Smooth muscle cell (in vitro differentiated cells): Measurements from ENCODE around the gene SIRT7. TPM values are rescaled to one million over a fixed set of nuclear protein-coding genes. Genes with fewer than 3 reads are reported as not detected.

Source experiments
- DNase-seq: peaks from one replicate; lab custom pipeline; 2025; ENCODE audit not compliant: unreplicated experiment; lab: John Stamatoyannopoulos, UW
- H2AFZ ChIP-seq: fragments of 200-600 bp; sonication (generic); 2 replicates; pipeline ENCODE4 v1.6.0; 2016; ENCODE audit warnings: antibody characterized with exemption, low read depth, mild to moderate bottlenecking
- H3F3A ChIP-seq: fragments of 200-600 bp; sonication (generic); 2 replicates; pipeline ENCODE4 v1.6.0; 2017; ENCODE audit warnings: antibody characterized with exemption, low read depth
- H3K27ac ChIP-seq: fragments of 200-600 bp; sonication (generic); 2 replicates; pipeline ENCODE4 v1.5.1; 2016; ENCODE audit warnings: low read depth, mild to moderate bottlenecking
- H3K27me3 ChIP-seq: fragments of 200-600 bp; sonication (generic); 2 replicates; pipeline ENCODE4 v1.6.1; 2016; ENCODE audit warnings: low read depth, mild to moderate bottlenecking
- H3K36me3 ChIP-seq: fragments of 200-600 bp; sonication (generic); 2 replicates; pipeline ENCODE4 v1.5.1; 2016; ENCODE audit warnings: low read depth
- H3K4me1 ChIP-seq: fragments of 200-600 bp; sonication (generic); 2 replicates; pipeline ENCODE4 v1.5.1; 2016; ENCODE audit warnings: low read depth
- H3K4me2 ChIP-seq: fragments of 200-600 bp; sonication (generic); 2 replicates; pipeline ENCODE4 v1.6.0; 2016; ENCODE audit warnings: mild to moderate bottlenecking
- H3K4me3 ChIP-seq: fragments of 200-600 bp; sonication (generic); 2 replicates; pipeline ENCODE4 v1.5.1; 2016; ENCODE audit warnings: mild to moderate bottlenecking
- H3K79me2 ChIP-seq: fragments of 200-600 bp; sonication (generic); 2 replicates; pipeline ENCODE4 v1.6.0; 2016; ENCODE audit warnings: low read depth, mild to moderate bottlenecking
- H3K9ac ChIP-seq: fragments of 200-600 bp; sonication (generic); 2 replicates; pipeline ENCODE4 v1.6.0; 2016; ENCODE audit warnings: low read depth
- H3K9me3 ChIP-seq: fragments of 200-600 bp; sonication (generic); replicated peaks from 2 replicates; pipeline ENCODE4 v1.5.1; 2016; ENCODE audit warnings: low read depth
- H4K20me1 ChIP-seq: fragments of 200-600 bp; sonication (generic); 2 replicates; pipeline ENCODE4 v1.6.0; 2016; ENCODE audit warnings: low read depth
- WGBS: methylation state at CpG from one replicate; pipeline ENCODE4 v1.1.7; 2016; ENCODE audit warnings: low lambda C conversion rate; 5-methylcytosine and 5-hydroxymethylcytosine counted together
- polyA plus RNA-seq: library from polyadenylated mRNA; unstranded; fragments of >200 nt; fragmentation: Nextera tagmentation; extraction: Ambion mirVana; gene quantifications from 2 replicates; pipeline ENCODE4 v1.2.1, GENCODE V29; 2016
- total RNA-seq: library from RNA; depleted of rRNA; stranded (reverse); fragments of >200 nt; gene quantifications from 2 replicates; pipeline ENCODE4 v1.2.3, GENCODE V29; 2014
- TF ChIP-seq, protein P1 (sequence below): fragments of 200-600 bp; sonication (generic); IDR thresholded peaks from 2 replicates; pipeline ENCODE4 v1.5.1; 2017; ENCODE audit warnings: borderline replicate concordance, mild to moderate bottlenecking, antibody characterized with exemption; ENCODE audit not compliant: insufficient read depth, poor library complexity, severe bottlenecking

SIRT7 gene
- total and polyA plus RNA-seq, 2 experiments from 2014 or later: 10.1 to 19.9 TPM

DNA sequence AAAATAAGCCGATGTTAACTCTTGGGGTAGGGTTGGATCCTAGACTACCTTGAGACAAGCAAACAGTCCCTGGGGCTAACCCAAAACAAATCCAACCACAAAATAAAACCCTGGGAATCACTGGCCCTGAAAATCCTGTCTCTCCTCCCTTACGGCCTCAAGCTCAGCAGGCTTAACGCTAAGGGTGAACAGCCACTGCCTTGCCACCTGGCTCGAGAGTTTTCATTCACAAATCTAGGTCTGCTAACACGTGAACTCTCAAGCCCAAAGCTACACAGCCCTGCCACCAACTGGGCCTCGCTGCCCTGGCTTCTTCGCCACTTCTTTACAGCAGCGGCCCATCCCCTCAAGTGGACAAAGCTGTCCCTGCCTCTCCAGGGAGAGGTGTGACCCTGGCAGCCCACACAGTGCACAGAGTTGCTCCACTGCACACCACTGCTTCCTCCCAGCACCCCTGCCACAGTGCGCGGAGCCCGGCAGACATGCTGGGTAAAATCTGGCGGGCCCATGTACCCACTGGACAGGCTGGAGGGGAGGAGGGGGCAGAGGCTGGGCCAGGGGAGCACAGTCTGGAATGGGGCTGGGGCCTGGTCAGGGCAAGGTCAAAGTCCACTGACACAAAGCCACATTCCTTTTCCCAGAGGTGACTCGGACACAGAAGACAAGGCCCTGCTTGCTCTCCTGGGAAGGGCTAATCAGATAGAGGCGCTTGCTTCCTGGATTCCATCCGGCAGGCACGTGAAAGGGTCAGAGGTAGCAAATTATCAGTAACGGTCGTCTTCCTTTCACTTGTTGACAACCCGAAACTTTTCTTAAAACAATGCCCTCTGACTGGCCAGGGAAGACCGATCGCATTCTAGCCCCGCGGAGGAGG is 7.8 kb downstream of the SIRT7 start:
- 44% methylated on average over 22 of the region's 23 CpGs for WGBS
- no peak overlapping the region for H3K27ac ChIP-seq
- peaks cover 4% of the 10 kb centered on the region for H3K4me1 ChIP-seq
- no peaks in the 10 kb centered on the region for H3K27me3 ChIP-seq
- H3K4me3 ChIP-seq: peak overlapping the region; percentile 81
- H3K4me2 ChIP-seq: peak overlapping the region; percentile 99
- peak overlapping the region; percentile 62 for H3K9ac ChIP-seq
- H2AFZ ChIP-seq: no peak overlapping the region
- TF ChIP-seq, protein P1, sequence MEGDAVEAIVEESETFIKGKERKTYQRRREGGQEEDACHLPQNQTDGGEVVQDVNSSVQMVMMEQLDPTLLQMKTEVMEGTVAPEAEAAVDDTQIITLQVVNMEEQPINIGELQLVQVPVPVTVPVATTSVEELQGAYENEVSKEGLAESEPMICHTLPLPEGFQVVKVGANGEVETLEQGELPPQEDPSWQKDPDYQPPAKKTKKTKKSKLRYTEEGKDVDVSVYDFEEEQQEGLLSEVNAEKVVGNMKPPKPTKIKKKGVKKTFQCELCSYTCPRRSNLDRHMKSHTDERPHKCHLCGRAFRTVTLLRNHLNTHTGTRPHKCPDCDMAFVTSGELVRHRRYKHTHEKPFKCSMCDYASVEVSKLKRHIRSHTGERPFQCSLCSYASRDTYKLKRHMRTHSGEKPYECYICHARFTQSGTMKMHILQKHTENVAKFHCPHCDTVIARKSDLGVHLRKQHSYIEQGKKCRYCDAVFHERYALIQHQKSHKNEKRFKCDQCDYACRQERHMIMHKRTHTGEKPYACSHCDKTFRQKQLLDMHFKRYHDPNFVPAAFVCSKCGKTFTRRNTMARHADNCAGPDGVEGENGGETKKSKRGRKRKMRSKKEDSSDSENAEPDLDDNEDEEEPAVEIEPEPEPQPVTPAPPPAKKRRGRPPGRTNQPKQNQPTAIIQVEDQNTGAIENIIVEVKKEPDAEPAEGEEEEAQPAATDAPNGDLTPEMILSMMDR: no peak
- H3F3A ChIP-seq: peaks cover 9% of the 10 kb centered on the region
- no peaks in the 10 kb centered on the region for H3K36me3 ChIP-seq
- no peaks in the 10 kb centered on the region for H3K9me3 ChIP-seq
- peaks cover 10% of the 10 kb centered on the region for H3K79me2 ChIP-seq
- DNase-seq: no peak
- H4K20me1 ChIP-seq: peaks cover 43% of the 10 kb centered on the region

DNA sequence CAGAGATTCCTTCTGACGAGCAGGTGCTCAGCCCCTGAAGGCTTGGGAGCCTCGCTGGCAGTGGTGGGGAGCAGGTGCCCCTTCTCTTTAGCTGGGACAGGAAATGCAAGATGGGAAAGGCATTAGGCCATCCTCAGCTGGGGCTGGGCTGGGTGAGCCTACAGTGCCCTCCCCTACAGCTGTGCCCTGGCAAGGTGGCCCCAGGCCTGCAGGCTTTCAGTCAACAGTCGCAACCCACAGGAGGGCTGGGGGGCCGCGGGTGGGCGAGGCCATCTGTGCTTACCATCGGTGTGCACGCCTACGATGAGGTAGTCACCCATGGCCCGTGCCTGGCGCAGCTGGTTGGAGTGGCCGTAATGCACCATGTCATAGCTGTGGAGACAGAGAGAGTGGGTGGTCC is 8.7 kb downstream of the SIRT7 start:
- Histone ChIP-seq H3K4me2 (no peak overlapping the region), H2AFZ (no peak overlapping the region), H3K36me3 (no peaks in the 10 kb centered on the region), H3K4me3 (no peak overlapping the region), H3K9ac (no peak overlapping the region), H3K79me2 (peaks cover 10% of the 10 kb centered on the region), H3K4me1 (peaks cover 4% of the 10 kb centered on the region), H3K9me3 (no peaks in the 10 kb centered on the region), H3F3A (peaks cover 9% of the 10 kb centered on the region), H3K27ac (no peak overlapping the region), H3K27me3 (no peaks in the 10 kb centered on the region), H4K20me1 (peaks cover 37% of the 10 kb centered on the region)
- 95% methylated on average over 12 of the region's 12 CpGs for WGBS
- TF ChIP-seq, protein P1: no peak
- DNase-seq: no peak

DNA sequence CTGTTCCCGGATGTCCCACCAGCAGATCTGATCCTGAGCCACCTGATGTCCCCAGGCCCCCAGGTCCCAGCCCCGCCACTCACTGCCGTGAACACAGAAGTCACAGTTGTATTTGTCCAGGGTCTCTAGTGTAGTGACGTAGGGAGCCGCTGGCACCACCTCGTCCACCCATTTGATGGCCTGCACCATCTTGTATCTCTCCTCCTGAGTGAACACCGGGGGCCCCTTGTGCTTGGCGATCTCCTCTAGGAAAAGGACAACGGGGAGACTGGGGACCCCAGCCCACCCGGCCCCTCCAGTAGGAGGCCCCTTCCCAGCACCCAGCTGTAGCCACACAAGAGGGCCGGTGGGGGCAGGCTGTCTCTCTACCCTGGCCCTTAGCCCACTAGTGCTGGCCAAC is 9.2 kb downstream of the SIRT7 start:
- Histone ChIP-seq H3K27ac (no peak overlapping the region), H3K4me3 (no peak overlapping the region), H3K9me3 (no peaks in the 10 kb centered on the region), H2AFZ (no peak overlapping the region), H3K4me2 (no peak overlapping the region), H4K20me1 (peaks cover 37% of the 10 kb centered on the region), H3K79me2 (peaks cover 10% of the 10 kb centered on the region), H3K36me3 (no peaks in the 10 kb centered on the region), H3K4me1 (peaks cover 4% of the 10 kb centered on the region), H3F3A (peaks cover 9% of the 10 kb centered on the region), H3K27me3 (no peaks in the 10 kb centered on the region), H3K9ac (no peak overlapping the region)
- WGBS: 97% methylated on average over 11 of the region's 11 CpGs
- DNase-seq: no peak
- TF ChIP-seq, protein P1: no peak
